HCT116 (cell line): ENCODE data around the gene RNF145. TPM values are rescaled to one million over a fixed set of nuclear protein-coding genes. Genes with fewer than 3 reads are reported as not detected.

Experiments used
- ATAC-seq: fragments of 200-7000 bp; cut with Tn5 transposase; 2 replicates; pipeline ENCODE4 v1.9.1; 2020; ENCODE audit warnings: mild to moderate bottlenecking, moderate library complexity
- BruUV-seq: library from RNA; stranded (reverse); fragments of 400-500 nt; replicated peaks from 2 replicates; lab custom pipeline; 2021; lab: Mats Ljungman, UMichigan
- CTCF ChIA-PET: fragments of 300-600 bp; sonication (Branson Sonifier 250); formaldehyde crosslinking; loops from one replicate; lab custom pipeline; 2021; ENCODE audit warnings: antibody characterized with exemption; lab: Charles Lee
- POLR2A ChIA-PET: fragments of 300-600, 350-600 bp; sonication (Branson Sonifier 250); formaldehyde crosslinking; loops from one replicate; lab custom pipeline; 2021; ENCODE audit warnings: antibody characterized with exemption; lab: Charles Lee
- RAD21 ChIA-PET, 2 experiments: fragments of 300-600 bp; sonication (Branson Sonifier 250); formaldehyde crosslinking; loops; one replicate each; lab custom pipeline; 2023; ENCODE audit warnings: low total read pairs in 2 of 2; ENCODE audit not compliant: uncharacterized antibody in 2 of 2, unreplicated experiment in 2 of 2, low non-redundant PET in 1 of 2; lab: Charles Lee
- DNase-seq: peaks from one replicate; pipeline ENCODE4 v3.0.0-alpha.2; 2010; ENCODE audit warnings: low read depth, low spot score
- H2AFZ ChIP-seq: fragments of 200-600 bp; shearing (Covaris generic), sonication (generic); 2 replicates; pipeline ENCODE4 v1.6.1; 2017; ENCODE audit warnings: low read depth, mixed run types, mixed read lengths, antibody characterized with exemption, low read length; ENCODE audit not compliant: poor library complexity, severe bottlenecking
- H3K27ac ChIP-seq: 2 replicates; pipeline ENCODE4 v1.5.1; 2012; ENCODE audit warnings: low read depth, low read length
- H3K27me3 ChIP-seq: fragments of 200-600 bp; sonication (generic); 2 replicates; pipeline ENCODE4 v1.6.1; 2016; ENCODE audit warnings: mixed run types, low read length, mixed read lengths; ENCODE audit not compliant: insufficient read depth
- H3K36me3 ChIP-seq, 2 experiments: fragments of 200-500 bp in 1 of 2; fragments of 200-600 bp in 1 of 2; sonication (Bioruptor generic) in 1 of 2; sonication (generic) in 1 of 2; 2 replicates each; pipeline versions ENCODE4 v1.5.1 to v1.6.1; 2014 to 2016; ENCODE audit warnings: low read length in 2 of 2, inconsistent platforms in 1 of 2, mixed read lengths in 1 of 2, mixed run types in 1 of 2; ENCODE audit not compliant: insufficient read depth in 2 of 2, control insufficient read depth in 1 of 2
- H3K4me1 ChIP-seq, 2 experiments: fragments of 200-600 bp in 1 of 2; sonication (generic) in 1 of 2; 2 replicates each; pipeline versions ENCODE4 v1.5.1 to v1.6.1; 2012 to 2017; ENCODE audit warnings: low read length in 2 of 2, inconsistent platforms in 1 of 2, mild to moderate bottlenecking in 1 of 2, mixed read lengths in 1 of 2, mixed run types in 1 of 2, moderate library complexity in 1 of 2; ENCODE audit not compliant: insufficient read depth in 2 of 2, control insufficient read depth in 1 of 2
- H3K4me2 ChIP-seq: fragments of 200-600 bp; sonication (generic); 2 replicates; pipeline ENCODE4 v1.6.1; 2017; ENCODE audit warnings: mixed run types, low read length, mixed read lengths
- H3K4me3 ChIP-seq, 2 experiments: fragments of 200-600 bp in 1 of 2; sonication (generic) in 1 of 2; replicated peaks in 1 of 2; 2 replicates each; pipeline ENCODE4 v1.5.1; 2011 to 2016; ENCODE audit warnings: low read length in 2 of 2, control low read depth in 1 of 2, low read depth in 1 of 2, mild to moderate bottlenecking in 1 of 2, mixed read lengths in 1 of 2, mixed run types in 1 of 2
- H3K79me2 ChIP-seq: fragments of 200-600 bp; sonication (generic); 2 replicates; pipeline ENCODE4 v1.6.1; 2017; ENCODE audit warnings: mild to moderate bottlenecking, mixed run types, low read length, moderate library complexity, mixed read lengths; ENCODE audit not compliant: insufficient read depth
- H3K9ac ChIP-seq: fragments of 200-600 bp; sonication (generic); 2 replicates; pipeline ENCODE4 v1.6.1; 2016; ENCODE audit warnings: low read length, mixed read lengths
- H3K9me2 ChIP-seq: fragments of 200-600 bp; sonication (generic), shearing (Covaris generic); 2 replicates; pipeline ENCODE4 v1.6.1; 2017; ENCODE audit warnings: mixed run types, mild to moderate bottlenecking, moderate library complexity; ENCODE audit not compliant: insufficient read depth
- H3K9me3 ChIP-seq, 2 experiments: fragments of 200-500 bp in 1 of 2; fragments of 200-600 bp in 1 of 2; sonication (Bioruptor generic) in 1 of 2; sonication (generic) in 1 of 2; 2 replicates each; pipeline ENCODE4 v1.6.1; 2014 to 2017; ENCODE audit warnings: low read length in 2 of 2, mixed read lengths in 2 of 2, inconsistent platforms in 1 of 2, low read depth in 1 of 2, mild to moderate bottlenecking in 1 of 2, mixed run types in 1 of 2, moderate library complexity in 1 of 2; ENCODE audit not compliant: control insufficient read depth in 1 of 2, insufficient read depth in 1 of 2
- H4K20me1 ChIP-seq: fragments of 200-600 bp; sonication (generic), shearing (Covaris generic); 2 replicates; pipeline ENCODE4 v1.6.1; 2017; ENCODE audit warnings: mixed run types, mild to moderate bottlenecking, moderate library complexity; ENCODE audit not compliant: insufficient read depth
- EGR1 ChIP-seq: IDR thresholded peaks from 2 replicates; pipeline ENCODE4 v1.6.1; 2012; ENCODE audit warnings: low read depth
- SP1 ChIP-seq: IDR thresholded peaks from 2 replicates; pipeline ENCODE4 v1.6.1; 2012; ENCODE audit warnings: low read depth
- SRF ChIP-seq: IDR thresholded peaks from 2 replicates; pipeline ENCODE4 v1.6.1; 2012; ENCODE audit warnings: low read depth
- intact Hi-C: fragments of 100-400 bp; cut with micrococcal nuclease; formaldehyde crosslinking; loops from 2 replicates; pipeline ENCODE4 v1.10.0; 2022
- total RNA-seq: library from RNA; stranded (reverse); gene quantifications from one replicate; pipeline ENCODE4 v1.2.1, GENCODE V29; 2021; ENCODE audit not compliant: unreplicated experiment
- TF ChIP-seq, protein P1 (sequence below): IDR thresholded peaks from 2 replicates; pipeline ENCODE4 v1.6.1; 2012
- TF ChIP-seq, protein P2 (sequence below), 3 experiments: fragments of 200-600 bp in 1 of 3; sonication (generic) in 1 of 3; IDR thresholded peaks in 2 of 3; conservative IDR thresholded peaks in 1 of 3; 2 replicates each; pipeline ENCODE4 v1.5.1; 2012 to 2017; ENCODE audit warnings: low read depth in 2 of 3, low read length in 2 of 3, antibody characterized with exemption in 1 of 3, borderline replicate concordance in 1 of 3, control low read depth in 1 of 3, mild to moderate bottlenecking in 1 of 3, mixed read lengths in 1 of 3, mixed run types in 1 of 3, moderate library complexity in 1 of 3; ENCODE audit not compliant: insufficient read depth in 1 of 3
- TF ChIP-seq, protein P3 (sequence below): IDR thresholded peaks from 2 replicates; pipeline ENCODE4 v1.6.1; 2011; ENCODE audit warnings: mild to moderate bottlenecking, low read length, moderate library complexity; ENCODE audit not compliant: insufficient replicate concordance; ENCODE audit errors: extremely low read depth

RNF145 gene
- total RNA-seq, 1 experiment from 2014 or later, result 60.6 TPM

DNA sequence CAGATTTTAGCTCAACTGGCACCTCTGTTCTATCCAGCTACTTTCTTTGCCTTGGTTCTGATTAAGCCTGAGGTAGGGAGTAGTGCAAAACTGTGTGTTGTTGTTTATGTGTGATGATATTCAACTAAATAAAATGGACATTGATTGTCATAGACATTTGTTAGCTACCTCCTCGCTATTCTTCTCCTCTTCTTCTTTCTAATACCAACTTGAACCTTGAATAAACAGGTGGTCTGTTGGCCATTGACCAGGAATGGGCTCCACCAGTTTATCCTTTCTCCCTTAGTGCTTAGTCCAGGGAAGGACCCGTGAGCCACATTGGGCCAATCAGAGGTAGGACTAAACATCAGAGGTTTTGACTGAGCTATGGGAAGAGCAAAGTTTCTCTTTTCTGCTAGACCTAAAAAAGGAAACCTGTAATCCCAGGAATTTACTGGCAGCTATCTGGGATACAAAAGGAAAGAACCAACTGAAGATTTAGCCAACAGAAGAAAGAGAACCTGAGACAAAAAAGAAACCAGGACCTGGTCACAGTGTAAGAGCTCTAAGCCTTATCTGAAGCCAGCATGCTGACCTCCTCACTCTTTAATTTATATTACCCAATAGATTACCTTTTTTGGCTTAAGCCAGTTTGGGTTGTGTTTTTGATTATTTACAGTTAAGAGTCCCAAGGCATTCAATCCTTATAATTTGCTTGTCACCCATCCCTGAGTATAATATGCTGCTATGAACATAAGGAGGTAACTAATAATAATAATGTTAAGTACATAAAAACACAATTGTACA lies 5.3 kb upstream of the RNF145 start:
- POLR2A ChIA-PET, result no interaction called here
- RAD21 ChIA-PET, result no interaction called here
- no peaks in the 10 kb centered on the region for H3K9me2 ChIP-seq
- CTCF ChIA-PET, result interaction anchor here (1.0 kb wide), 1 partner anchor 58 kb away, joined by 3 read pairs; no protein-coding TSS in a partner anchor
- intact Hi-C loops, result no loop called here
- no peaks in the 10 kb centered on the region for H3K9me3 ChIP-seq
- no TSS peak for BruUV-seq
- no peak overlapping the region for H3K9ac ChIP-seq
- peaks cover 10 to 25% of the 10 kb centered on the region in 2 experiments for H3K4me1 ChIP-seq
- H2AFZ ChIP-seq, result no peak overlapping the region
- H3K4me3 ChIP-seq, result no peak overlapping the region
- ATAC-seq (no peak), DNase-seq (no peak)
- TF ChIP-seq SP1, result no peak
- TF ChIP-seq, protein P1, sequence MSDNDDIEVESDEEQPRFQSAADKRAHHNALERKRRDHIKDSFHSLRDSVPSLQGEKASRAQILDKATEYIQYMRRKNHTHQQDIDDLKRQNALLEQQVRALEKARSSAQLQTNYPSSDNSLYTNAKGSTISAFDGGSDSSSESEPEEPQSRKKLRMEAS, result no peak
- TF ChIP-seq EGR1, result no peak
- TF ChIP-seq, protein P2, sequence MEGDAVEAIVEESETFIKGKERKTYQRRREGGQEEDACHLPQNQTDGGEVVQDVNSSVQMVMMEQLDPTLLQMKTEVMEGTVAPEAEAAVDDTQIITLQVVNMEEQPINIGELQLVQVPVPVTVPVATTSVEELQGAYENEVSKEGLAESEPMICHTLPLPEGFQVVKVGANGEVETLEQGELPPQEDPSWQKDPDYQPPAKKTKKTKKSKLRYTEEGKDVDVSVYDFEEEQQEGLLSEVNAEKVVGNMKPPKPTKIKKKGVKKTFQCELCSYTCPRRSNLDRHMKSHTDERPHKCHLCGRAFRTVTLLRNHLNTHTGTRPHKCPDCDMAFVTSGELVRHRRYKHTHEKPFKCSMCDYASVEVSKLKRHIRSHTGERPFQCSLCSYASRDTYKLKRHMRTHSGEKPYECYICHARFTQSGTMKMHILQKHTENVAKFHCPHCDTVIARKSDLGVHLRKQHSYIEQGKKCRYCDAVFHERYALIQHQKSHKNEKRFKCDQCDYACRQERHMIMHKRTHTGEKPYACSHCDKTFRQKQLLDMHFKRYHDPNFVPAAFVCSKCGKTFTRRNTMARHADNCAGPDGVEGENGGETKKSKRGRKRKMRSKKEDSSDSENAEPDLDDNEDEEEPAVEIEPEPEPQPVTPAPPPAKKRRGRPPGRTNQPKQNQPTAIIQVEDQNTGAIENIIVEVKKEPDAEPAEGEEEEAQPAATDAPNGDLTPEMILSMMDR (IDR thresholded peaks at IDR 0.05 in 2 of 3, conservative IDR thresholded peaks at IDR 0.05 in 1 of 3; ENCODE audit: borderline replicate concordance in 1 of 3, insufficient read depth in 1 of 3, low read depth in 2 of 3, low read length in 2 of 3), result no peak
- TF ChIP-seq, protein P3, sequence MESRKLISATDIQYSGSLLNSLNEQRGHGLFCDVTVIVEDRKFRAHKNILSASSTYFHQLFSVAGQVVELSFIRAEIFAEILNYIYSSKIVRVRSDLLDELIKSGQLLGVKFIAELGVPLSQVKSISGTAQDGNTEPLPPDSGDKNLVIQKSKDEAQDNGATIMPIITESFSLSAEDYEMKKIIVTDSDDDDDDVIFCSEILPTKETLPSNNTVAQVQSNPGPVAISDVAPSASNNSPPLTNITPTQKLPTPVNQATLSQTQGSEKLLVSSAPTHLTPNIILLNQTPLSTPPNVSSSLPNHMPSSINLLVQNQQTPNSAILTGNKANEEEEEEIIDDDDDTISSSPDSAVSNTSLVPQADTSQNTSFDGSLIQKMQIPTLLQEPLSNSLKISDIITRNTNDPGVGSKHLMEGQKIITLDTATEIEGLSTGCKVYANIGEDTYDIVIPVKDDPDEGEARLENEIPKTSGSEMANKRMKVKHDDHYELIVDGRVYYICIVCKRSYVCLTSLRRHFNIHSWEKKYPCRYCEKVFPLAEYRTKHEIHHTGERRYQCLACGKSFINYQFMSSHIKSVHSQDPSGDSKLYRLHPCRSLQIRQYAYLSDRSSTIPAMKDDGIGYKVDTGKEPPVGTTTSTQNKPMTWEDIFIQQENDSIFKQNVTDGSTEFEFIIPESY, result no peak
- no peak for TF ChIP-seq SRF
- no peak overlapping the region for H3K4me2 ChIP-seq
- no peak overlapping the region for H3K27ac ChIP-seq
- no peaks in the 10 kb centered on the region for H3K27me3 ChIP-seq
- H3K79me2 ChIP-seq, result no peaks in the 10 kb centered on the region
- no peaks in the 10 kb centered on the region for H3K36me3 ChIP-seq
- no peaks in the 10 kb centered on the region for H4K20me1 ChIP-seq
